Stomach smooth muscle (tissue), 2 donors: ENCODE data around the gene SLC24A1.

ENCODE experiments used
- H3K27ac ChIP-seq: one replicate; pipeline ENCODE4 v1.7.0; 2013; ENCODE audit warnings: mild to moderate bottlenecking, low read length, inconsistent platforms
- H3K27me3 ChIP-seq, 2 donors: one replicate each; pipeline ENCODE4 v1.7.0; 2013; ENCODE audit warnings: low read length in 2 of 2; ENCODE audit not compliant: insufficient read depth in 2 of 2, control insufficient read depth in 1 of 2
- H3K36me3 ChIP-seq, 2 donors: one replicate each; pipeline ENCODE4 v1.7.0; 2013; ENCODE audit warnings: low read length in 2 of 2; ENCODE audit not compliant: control insufficient read depth in 2 of 2, insufficient read depth in 2 of 2
- H3K4me1 ChIP-seq: one replicate; pipeline ENCODE4 v1.7.0; 2013; ENCODE audit warnings: low read length; ENCODE audit not compliant: control insufficient read depth, insufficient read depth
- H3K4me3 ChIP-seq, 2 donors: one replicate each; pipeline ENCODE4 v1.7.0; 2013; ENCODE audit warnings: low read length in 2 of 2
- H3K9ac ChIP-seq, 2 donors: one replicate each; pipeline ENCODE4 v1.7.0; 2013; ENCODE audit warnings: low read length in 2 of 2, mild to moderate bottlenecking in 1 of 2
- H3K9me3 ChIP-seq, 2 donors: one replicate each; pipeline ENCODE4 v1.7.0; 2013; ENCODE audit warnings: low read length in 2 of 2; ENCODE audit not compliant: control insufficient read depth in 2 of 2
- donor health status: healthy.
- donor health status: Pancreatic carcinoma.

SLC24A1 gene

DNA sequence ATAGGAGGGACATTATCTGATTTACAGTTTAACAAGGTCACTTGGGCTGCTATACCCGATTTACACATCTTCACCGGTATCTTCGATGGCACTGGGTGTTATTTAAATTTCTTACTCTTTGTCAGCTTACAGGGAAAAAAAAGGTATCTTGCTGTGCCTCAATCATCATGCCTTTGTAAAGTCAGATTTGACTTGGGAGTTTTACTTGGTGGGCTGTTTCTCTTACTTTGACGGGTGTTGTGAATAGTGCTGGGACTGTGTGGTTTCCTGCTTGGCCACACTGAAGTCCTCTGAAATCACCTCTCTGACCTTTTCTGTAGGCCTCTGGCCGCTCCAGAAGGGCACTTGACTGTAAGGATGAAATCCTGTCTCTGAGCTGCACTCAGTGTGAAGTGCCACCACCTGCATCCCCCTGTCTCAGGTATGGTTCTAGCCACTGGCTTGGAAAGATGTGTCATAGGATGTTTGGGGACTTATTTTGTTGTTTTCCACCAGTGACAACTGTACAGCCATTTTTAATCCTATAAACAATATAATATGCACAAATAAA, 3.1 kb upstream of the SLC24A1 start:
- H3K9ac ChIP-seq = no peak overlapping the region
- H3K27ac ChIP-seq = no peak overlapping the region
- H3K27me3 ChIP-seq = no peaks in the 10 kb centered on the region

DNA sequence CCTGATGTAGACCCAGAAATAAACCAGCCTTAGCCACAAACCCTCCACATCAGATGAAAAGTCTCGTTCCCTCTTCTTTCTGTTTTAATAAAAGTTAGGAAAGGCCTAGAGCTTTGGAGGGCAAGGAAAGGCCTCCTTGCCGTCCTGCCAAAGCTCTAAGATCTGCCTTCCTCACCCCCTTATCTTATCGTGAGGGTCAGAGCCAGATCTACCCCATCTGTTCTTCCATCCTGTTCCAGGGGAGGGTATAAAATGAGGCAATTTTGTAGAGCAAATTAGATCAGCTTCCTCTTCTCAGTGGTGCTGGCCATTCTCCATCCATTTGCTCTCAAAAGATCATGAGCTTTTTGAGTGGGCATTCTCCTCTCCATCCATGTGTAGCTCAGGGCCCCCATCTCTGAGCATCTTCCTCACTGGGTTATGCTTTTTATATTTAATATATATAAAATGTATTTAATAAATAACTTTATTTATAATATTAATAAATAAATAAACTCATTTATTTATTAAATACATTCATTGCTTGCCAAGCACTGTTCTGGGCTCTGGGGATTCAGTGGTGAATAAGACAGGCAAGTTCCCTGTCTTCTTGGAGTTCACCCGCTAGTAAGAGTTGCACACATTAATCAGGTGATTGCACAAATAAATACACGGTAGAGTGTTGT, 2.0 kb upstream of the SLC24A1 start:
- Histone ChIP-seq H3K27me3 (no peaks in the 10 kb centered on the region), H3K9ac (no peak overlapping the region), H3K4me3 (no peak overlapping the region), H3K4me1 (no peaks in the 10 kb centered on the region), H3K36me3 (no peaks in the 10 kb centered on the region), H3K9me3 (no peaks in the 10 kb centered on the region), H3K27ac (no peak overlapping the region)

More for the DNA sequence above, 3.1 kb upstream of the SLC24A1 start:
- H3K4me3 ChIP-seq = no peak overlapping the region
- H3K9me3 ChIP-seq = no peaks in the 10 kb centered on the region
- no peaks in the 10 kb centered on the region for H3K4me1 ChIP-seq
- H3K36me3 ChIP-seq = no peaks in the 10 kb centered on the region

DNA sequence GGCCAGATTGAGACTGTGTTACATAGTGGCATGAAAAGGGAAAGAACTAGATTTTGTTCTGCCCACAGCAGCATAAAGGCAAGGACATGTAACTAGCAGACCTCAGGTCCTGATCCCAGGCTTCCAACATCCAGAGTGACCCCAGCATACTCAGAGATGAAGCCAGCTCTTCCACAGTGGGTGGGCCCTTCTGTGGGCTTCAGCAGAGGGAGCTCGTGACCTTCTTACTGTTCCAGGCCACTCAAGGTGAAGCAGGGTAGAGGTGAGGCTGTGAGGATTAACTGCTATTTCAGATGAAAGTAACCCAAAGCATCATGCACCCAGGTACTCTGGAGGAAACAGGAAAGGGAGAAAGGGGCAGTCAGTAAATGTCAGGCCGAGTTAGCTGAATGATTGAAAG, 905 bp upstream of the SLC24A1 start:
- peaks cover 2% of the 10 kb centered on the region in 2 donors for H3K36me3 ChIP-seq
- H3K9ac ChIP-seq = no peak overlapping the region
- H3K4me3 ChIP-seq = no peak overlapping the region
- no peaks in the 10 kb centered on the region for H3K9me3 ChIP-seq
- H3K27ac ChIP-seq = no peak overlapping the region
- no peaks in the 10 kb centered on the region for H3K27me3 ChIP-seq
- H3K4me1 ChIP-seq = no peaks in the 10 kb centered on the region

DNA sequence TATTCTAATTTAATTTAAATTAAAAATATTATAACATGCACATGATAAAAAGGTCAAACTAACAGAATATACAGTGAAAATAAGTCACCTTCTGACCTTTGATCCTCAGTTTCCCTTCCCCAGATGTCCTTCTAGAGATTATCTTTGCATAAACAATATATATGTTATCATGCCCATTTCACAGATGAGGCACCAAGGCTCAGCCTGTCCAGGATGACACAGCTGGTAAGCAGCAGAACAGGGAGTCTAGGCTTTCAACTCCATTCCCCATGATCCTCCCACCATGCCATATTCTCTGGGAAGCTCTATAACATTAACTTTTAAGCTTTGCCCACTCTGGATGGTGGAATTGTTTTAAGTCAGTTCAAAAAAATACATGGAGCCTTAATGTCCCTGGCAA, 1.4 kb downstream of the SLC24A1 start:
- H3K27me3 ChIP-seq = no peaks in the 10 kb centered on the region
- H3K9me3 ChIP-seq = no peaks in the 10 kb centered on the region
- H3K27ac ChIP-seq = no peak overlapping the region
- no peaks in the 10 kb centered on the region for H3K4me1 ChIP-seq
- no peak overlapping the region for H3K4me3 ChIP-seq
- no peak overlapping the region for H3K9ac ChIP-seq
- peaks cover 3% of the 10 kb centered on the region in 2 donors for H3K36me3 ChIP-seq

GRCh38 chr15:65626856-65627255, 5.1 kb downstream of the SLC24A1 start:
- H3K9me3 ChIP-seq = no peaks in the 10 kb centered on the region
- no peak overlapping the region for H3K9ac ChIP-seq
- H3K36me3 ChIP-seq = peaks cover 3% of the 10 kb centered on the region in 2 donors
- no peaks in the 10 kb centered on the region for H3K4me1 ChIP-seq
- no peak overlapping the region for H3K27ac ChIP-seq
- H3K4me3 ChIP-seq = no peak overlapping the region
- no peaks in the 10 kb centered on the region for H3K27me3 ChIP-seq

DNA sequence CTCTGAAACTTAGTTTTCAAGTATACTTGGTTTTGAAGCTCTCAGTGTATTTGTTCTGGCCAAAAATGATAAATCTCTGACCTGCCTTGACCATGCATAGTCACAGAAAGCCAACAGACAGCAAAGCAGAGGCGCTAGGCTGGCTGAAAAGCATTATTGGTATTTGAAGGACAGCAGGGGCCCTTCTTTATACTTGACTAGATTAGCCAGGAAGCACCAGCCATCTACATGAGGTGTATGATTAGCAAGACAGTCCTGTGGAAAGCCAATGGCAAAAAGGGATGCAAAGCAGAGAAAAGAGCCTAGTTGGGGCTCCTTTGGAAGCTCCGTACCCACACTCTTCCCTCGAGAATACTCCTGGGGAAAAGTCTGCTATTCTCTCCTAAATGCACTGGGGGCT, 7.8 kb downstream of the SLC24A1 start:
- H3K9me3 ChIP-seq = no peaks in the 10 kb centered on the region
- H3K27me3 ChIP-seq = no peaks in the 10 kb centered on the region
- H3K4me1 ChIP-seq = no peaks in the 10 kb centered on the region
- H3K9ac ChIP-seq = no peak overlapping the region
- no peak overlapping the region for H3K27ac ChIP-seq
- H3K36me3 ChIP-seq = peaks cover 3% of the 10 kb centered on the region in 2 donors
- no peak overlapping the region for H3K4me3 ChIP-seq

DNA sequence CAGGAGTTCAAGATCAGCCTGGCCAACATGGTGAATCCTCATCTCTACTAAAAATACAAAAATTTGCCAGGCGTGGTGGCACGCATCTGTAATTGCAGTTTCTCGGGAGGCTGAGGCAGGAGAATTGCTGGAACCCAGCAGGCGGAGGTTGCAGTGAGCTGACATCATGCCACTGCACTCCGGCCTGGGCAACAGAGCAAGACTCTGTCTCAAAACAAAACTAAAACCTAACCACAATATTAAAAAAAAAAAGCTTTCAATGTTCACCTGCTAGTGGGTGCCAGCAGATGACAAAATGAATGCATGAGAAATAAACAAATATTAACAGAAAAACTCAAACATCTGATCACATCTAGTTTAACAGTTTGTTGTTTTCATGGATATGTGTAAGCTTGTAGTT, 9.0 kb downstream of the SLC24A1 start:
- no peaks in the 10 kb centered on the region for H3K4me1 ChIP-seq
- no peak overlapping the region for H3K4me3 ChIP-seq
- no peak overlapping the region for H3K27ac ChIP-seq
- H3K27me3 ChIP-seq = no peaks in the 10 kb centered on the region
- no peak overlapping the region for H3K9ac ChIP-seq
- peaks cover 2% of the 10 kb centered on the region in 2 donors for H3K36me3 ChIP-seq
- H3K9me3 ChIP-seq = no peaks in the 10 kb centered on the region

DNA sequence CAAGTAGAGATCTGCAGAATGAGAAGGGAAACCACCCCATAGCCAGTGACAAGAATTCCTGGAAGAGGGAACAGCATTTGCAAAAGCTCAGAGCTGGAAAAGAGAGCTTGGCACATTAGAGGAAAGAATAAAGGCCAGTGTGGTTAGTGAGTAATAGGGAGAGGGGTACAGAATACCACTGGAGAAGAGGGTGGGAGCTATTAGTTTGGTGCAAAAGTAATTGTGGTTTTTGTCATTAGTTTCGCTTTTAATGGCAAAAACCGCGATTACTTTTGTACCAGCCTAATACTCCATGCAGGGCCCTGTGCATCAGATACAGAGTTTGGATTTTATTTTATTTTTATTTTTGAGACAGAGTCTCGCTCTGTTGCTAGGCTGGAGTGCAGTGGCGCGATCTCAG, 9.8 kb downstream of the SLC24A1 start:
- Histone ChIP-seq H3K9me3 (no peaks in the 10 kb centered on the region), H3K4me3 (no peak overlapping the region), H3K27me3 (no peaks in the 10 kb centered on the region), H3K36me3 (no peaks in the 10 kb centered on the region), H3K27ac (no peak overlapping the region), H3K9ac (no peak overlapping the region), H3K4me1 (no peaks in the 10 kb centered on the region)

GRCh38 chr15:65632780-65633375, 11.1 kb downstream of the SLC24A1 start:
- Histone ChIP-seq H3K4me1 (no peaks in the 10 kb centered on the region), H3K4me3 (no peak overlapping the region), H3K27me3 (no peaks in the 10 kb centered on the region), H3K36me3 (no peaks in the 10 kb centered on the region), H3K9ac (no peak overlapping the region), H3K9me3 (no peaks in the 10 kb centered on the region), H3K27ac (no peak overlapping the region)

DNA sequence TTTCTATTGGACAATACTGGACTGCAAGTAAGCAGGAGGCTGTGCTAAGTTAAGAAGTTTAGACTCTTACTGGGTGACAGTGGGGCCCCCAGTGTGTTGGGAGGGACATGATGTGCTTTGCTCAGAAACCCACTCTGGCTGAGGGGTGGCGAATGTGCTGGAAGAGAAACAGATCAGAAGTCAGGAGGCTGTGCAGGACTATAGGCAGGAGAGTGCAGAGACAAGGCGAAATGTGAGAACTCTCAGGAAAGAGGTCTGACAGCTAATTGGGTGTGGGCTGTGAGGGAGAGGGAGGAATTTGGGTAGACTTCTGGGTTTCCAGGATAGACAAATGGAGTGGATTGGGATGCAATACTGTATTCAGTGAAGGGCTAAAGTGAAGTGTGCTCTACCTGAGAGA, 12.0 kb downstream of the SLC24A1 start:
- Histone ChIP-seq H3K27me3 (no peaks in the 10 kb centered on the region), H3K4me3 (no peak overlapping the region)

DNA sequence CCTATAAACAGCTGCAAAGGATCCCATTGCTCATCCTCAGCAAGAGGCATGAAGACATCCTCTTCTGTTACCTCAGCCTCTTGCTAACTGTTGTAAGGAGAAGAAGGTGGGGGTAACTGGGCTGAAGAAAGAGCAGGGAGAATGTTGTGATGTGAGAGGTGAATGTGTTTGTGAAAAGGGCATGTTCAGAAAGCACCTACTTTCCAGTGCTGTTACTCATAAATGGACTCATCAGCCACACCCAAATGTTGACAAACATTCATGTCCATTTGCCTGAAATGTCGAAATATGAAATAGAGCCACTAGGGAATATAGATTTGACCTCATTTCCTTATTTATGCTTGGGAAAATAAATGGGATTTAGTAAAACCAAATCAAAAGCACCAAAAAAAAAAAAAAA, 12.6 kb downstream of the SLC24A1 start:
- Histone ChIP-seq H3K9ac (no peak overlapping the region), H3K4me3 (no peak overlapping the region), H3K9me3 (no peaks in the 10 kb centered on the region), H3K36me3 (no peaks in the 10 kb centered on the region), H3K4me1 (no peaks in the 10 kb centered on the region), H3K27ac (no peak overlapping the region), H3K27me3 (no peaks in the 10 kb centered on the region)

More for the DNA sequence above, 12.0 kb downstream of the SLC24A1 start:
- Histone ChIP-seq H3K4me1 (no peaks in the 10 kb centered on the region), H3K27ac (no peak overlapping the region), H3K36me3 (no peaks in the 10 kb centered on the region), H3K9ac (no peak overlapping the region), H3K9me3 (no peaks in the 10 kb centered on the region)
